Smooth muscle cell (in vitro differentiated cells): ENCODE measurements around the gene CFAP97. TPM values are rescaled to one million over a fixed set of nuclear protein-coding genes. Genes with fewer than 3 reads are reported as not detected.
A peak's percentile ranks its signal among the peaks of the same experiment; 100 is the strongest.

Experiments
- DNase-seq: peaks from one replicate; lab custom pipeline; 2025; ENCODE audit not compliant: unreplicated experiment; lab: John Stamatoyannopoulos, UW
- H2AFZ ChIP-seq: fragments of 200-600 bp; sonication (generic); 2 replicates; pipeline ENCODE4 v1.6.0; 2016; ENCODE audit warnings: antibody characterized with exemption, low read depth, mild to moderate bottlenecking
- H3F3A ChIP-seq: fragments of 200-600 bp; sonication (generic); 2 replicates; pipeline ENCODE4 v1.6.0; 2017; ENCODE audit warnings: antibody characterized with exemption, low read depth
- H3K27ac ChIP-seq: fragments of 200-600 bp; sonication (generic); 2 replicates; pipeline ENCODE4 v1.5.1; 2016; ENCODE audit warnings: low read depth, mild to moderate bottlenecking
- H3K27me3 ChIP-seq: fragments of 200-600 bp; sonication (generic); 2 replicates; pipeline ENCODE4 v1.6.1; 2016; ENCODE audit warnings: low read depth, mild to moderate bottlenecking
- H3K36me3 ChIP-seq: fragments of 200-600 bp; sonication (generic); 2 replicates; pipeline ENCODE4 v1.5.1; 2016; ENCODE audit warnings: low read depth
- H3K4me1 ChIP-seq: fragments of 200-600 bp; sonication (generic); 2 replicates; pipeline ENCODE4 v1.5.1; 2016; ENCODE audit warnings: low read depth
- H3K4me2 ChIP-seq: fragments of 200-600 bp; sonication (generic); 2 replicates; pipeline ENCODE4 v1.6.0; 2016; ENCODE audit warnings: mild to moderate bottlenecking
- H3K4me3 ChIP-seq: fragments of 200-600 bp; sonication (generic); 2 replicates; pipeline ENCODE4 v1.5.1; 2016; ENCODE audit warnings: mild to moderate bottlenecking
- H3K79me2 ChIP-seq: fragments of 200-600 bp; sonication (generic); 2 replicates; pipeline ENCODE4 v1.6.0; 2016; ENCODE audit warnings: low read depth, mild to moderate bottlenecking
- H3K9ac ChIP-seq: fragments of 200-600 bp; sonication (generic); 2 replicates; pipeline ENCODE4 v1.6.0; 2016; ENCODE audit warnings: low read depth
- H3K9me3 ChIP-seq: fragments of 200-600 bp; sonication (generic); replicated peaks from 2 replicates; pipeline ENCODE4 v1.5.1; 2016; ENCODE audit warnings: low read depth
- H4K20me1 ChIP-seq: fragments of 200-600 bp; sonication (generic); 2 replicates; pipeline ENCODE4 v1.6.0; 2016; ENCODE audit warnings: low read depth
- CTCF ChIP-seq: fragments of 200-600 bp; sonication (generic); IDR thresholded peaks from 2 replicates; pipeline ENCODE4 v1.5.1; 2017; ENCODE audit warnings: borderline replicate concordance, mild to moderate bottlenecking, antibody characterized with exemption; ENCODE audit not compliant: insufficient read depth, poor library complexity, severe bottlenecking
- WGBS: methylation state at CpG from one replicate; pipeline ENCODE4 v1.1.7; 2016; ENCODE audit warnings: low lambda C conversion rate; 5-methylcytosine and 5-hydroxymethylcytosine counted together
- polyA plus RNA-seq: library from polyadenylated mRNA; unstranded; fragments of >200 nt; fragmentation: Nextera tagmentation; extraction: Ambion mirVana; gene quantifications from 2 replicates; pipeline ENCODE4 v1.2.1, GENCODE V29; 2016
- total RNA-seq: library from RNA; depleted of rRNA; stranded (reverse); fragments of >200 nt; gene quantifications from 2 replicates; pipeline ENCODE4 v1.2.3, GENCODE V29; 2014

Gene CFAP97
- total and polyA plus RNA-seq, 2 experiments from 2014 or later, result 11.4 to 19.0 TPM

- Histone ChIP-seq H3K27ac (no peak overlapping the region), H3K79me2 (peaks cover 63% of the 10 kb centered on the region)
- no peak for DNase-seq
Observed at GRCh38 chr4:185227131-185227551, 23.3 kb upstream of the CFAP97 start.

GRCh38 chr4:185225940-185226339 lies 22.1 kb upstream of the CFAP97 start:
- Histone ChIP-seq H3K4me3 (no peak overlapping the region), H4K20me1 (peaks cover 60% of the 10 kb centered on the region), H3K27ac (no peak overlapping the region), H3K4me1 (no peaks in the 10 kb centered on the region), H3K27me3 (no peaks in the 10 kb centered on the region), H2AFZ (no peak overlapping the region), H3K79me2 (peaks cover 69% of the 10 kb centered on the region), H3K36me3 (no peaks in the 10 kb centered on the region), H3K4me2 (no peak overlapping the region), H3K9ac (no peak overlapping the region), H3K9me3 (no peaks in the 10 kb centered on the region), H3F3A (no peaks in the 10 kb centered on the region)
- DNase-seq, result no peak
- WGBS, result 94% methylated on average over 6 of the region's 6 CpGs
- TF ChIP-seq CTCF, result no peak

More at GRCh38 chr4:185227131-185227551, 23.3 kb upstream of the CFAP97 start:
- Histone ChIP-seq H3F3A (no peaks in the 10 kb centered on the region), H4K20me1 (peaks cover 61% of the 10 kb centered on the region), H2AFZ (no peak overlapping the region), H3K4me2 (no peak overlapping the region), H3K4me3 (no peak overlapping the region), H3K9me3 (no peaks in the 10 kb centered on the region), H3K4me1 (no peaks in the 10 kb centered on the region), H3K27me3 (no peaks in the 10 kb centered on the region), H3K9ac (no peak overlapping the region), H3K36me3 (no peaks in the 10 kb centered on the region)
- no peak for TF ChIP-seq CTCF
- 76% methylated on average over 4 of the region's 4 CpGs for WGBS

GRCh38 chr4:185224597-185224996 lies 20.8 kb upstream of the CFAP97 start:
- Histone ChIP-seq H4K20me1 (peaks cover 65% of the 10 kb centered on the region), H3K79me2 (peaks cover 72% of the 10 kb centered on the region), H3K4me1 (no peaks in the 10 kb centered on the region), H3K27me3 (no peaks in the 10 kb centered on the region), H3K4me2 (no peak overlapping the region), H3K36me3 (no peaks in the 10 kb centered on the region), H3K4me3 (no peak overlapping the region), H3K27ac (no peak overlapping the region), H3K9ac (no peak overlapping the region), H3K9me3 (no peaks in the 10 kb centered on the region), H2AFZ (no peak overlapping the region), H3F3A (no peaks in the 10 kb centered on the region)
- no peak for DNase-seq
- TF ChIP-seq CTCF, result peak; percentile 12

- H4K20me1 ChIP-seq, result peaks cover 49% of the 10 kb centered on the region
- no peak overlapping the region for H3K9ac ChIP-seq
- H3K4me3 ChIP-seq, result no peak overlapping the region
- H3K79me2 ChIP-seq, result peaks cover 58% of the 10 kb centered on the region
- no peaks in the 10 kb centered on the region for H3K27me3 ChIP-seq
- no peak overlapping the region for H3K27ac ChIP-seq
- no peaks in the 10 kb centered on the region for H3K36me3 ChIP-seq
- no peaks in the 10 kb centered on the region for H3K9me3 ChIP-seq
- H3F3A ChIP-seq, result no peaks in the 10 kb centered on the region
- no peak overlapping the region for H2AFZ ChIP-seq
- DNase-seq, result no peak
- no peak overlapping the region for H3K4me2 ChIP-seq
- no peak for TF ChIP-seq CTCF
- no peaks in the 10 kb centered on the region for H3K4me1 ChIP-seq
Observed at GRCh38 chr4:185222598-185222997, 18.8 kb upstream of the CFAP97 start.
